ENCODE results near the gene ZNF787. TPM values are rescaled to one million over a fixed set of nuclear protein-coding genes. Genes with fewer than 3 reads are reported as not detected.

The ZNF787 gene
- total and polyA plus RNA-seq, 2 of the 13 experiments (the other 11 are each of a cell fraction or from before 2014, with no cell fraction given) = 15.1 to 42.8 TPM

GRCh38 chr19:56142087-56142787 lies 21.1 kb upstream of the ZNF787 start (continued):
- TF ChIP-seq, protein P1, sequence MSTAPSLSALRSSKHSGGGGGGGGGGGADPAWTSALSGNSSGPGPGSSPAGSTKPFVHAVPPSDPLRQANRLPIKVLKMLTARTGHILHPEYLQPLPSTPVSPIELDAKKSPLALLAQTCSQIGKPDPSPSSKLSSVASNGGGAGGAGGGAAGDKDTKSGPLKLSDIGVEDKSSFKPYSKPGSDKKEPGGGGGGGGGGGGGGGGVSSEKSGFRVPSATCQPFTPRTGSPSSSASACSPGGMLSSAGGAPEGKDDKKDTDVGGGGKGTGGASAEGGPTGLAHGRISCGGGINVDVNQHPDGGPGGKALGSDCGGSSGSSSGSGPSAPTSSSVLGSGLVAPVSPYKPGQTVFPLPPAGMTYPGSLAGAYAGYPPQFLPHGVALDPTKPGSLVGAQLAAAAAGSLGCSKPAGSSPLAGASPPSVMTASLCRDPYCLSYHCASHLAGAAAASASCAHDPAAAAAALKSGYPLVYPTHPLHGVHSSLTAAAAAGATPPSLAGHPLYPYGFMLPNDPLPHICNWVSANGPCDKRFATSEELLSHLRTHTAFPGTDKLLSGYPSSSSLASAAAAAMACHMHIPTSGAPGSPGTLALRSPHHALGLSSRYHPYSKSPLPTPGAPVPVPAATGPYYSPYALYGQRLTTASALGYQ (CRISPR knock-in tag; IDR thresholded peaks at IDR 0.05) = peak; percentile 78; the same call in 1 of the 2 replicates
- TF ChIP-seq FOXA1 (IDR thresholded peaks at IDR 0.05) (no peak), FOXA1 (CRISPR knock-in tag; IDR thresholded peaks at IDR 0.05) (peak; percentile 91), ZNF639 (CRISPR knock-in tag; conservative IDR thresholded peaks at IDR 0.05) (peak; percentile 75; the same call in 1 of the 2 replicates), ESRRA (CRISPR knock-in tag; IDR thresholded peaks at IDR 0.05; ENCODE audit: low read depth) (peak; percentile 81), ZNF547 (CRISPR knock-in tag; IDR thresholded peaks at IDR 0.05) (no peak), MED1 (CRISPR knock-in tag; IDR thresholded peaks at IDR 0.05) (peak; percentile 93), SNRNP70 (IDR thresholded peaks at IDR 0.05; ENCODE audit: low read depth, low read length) (no peak), ZBTB3 (CRISPR knock-in tag; IDR thresholded peaks at IDR 0.05; ENCODE audit: borderline replicate concordance, low read depth) (0 out of 2 replicates have a peak, but pooled peaks have one; percentile 9), ZNF605 (CRISPR knock-in tag; IDR thresholded peaks at IDR 0.05) (peak; percentile 60), SNAPC4 (CRISPR knock-in tag; IDR thresholded peaks at IDR 0.05) (0 out of 2 replicates have a peak, but pooled peaks have one; percentile 27), THRA (CRISPR knock-in tag; IDR thresholded peaks at IDR 0.05; ENCODE audit: borderline replicate concordance) (peak; percentile 80; the same call in 1 of the 2 replicates), ZNF7 (CRISPR knock-in tag; IDR thresholded peaks at IDR 0.05) (peak; percentile 48; the same call in 1 of the 2 replicates), ZNF724P (CRISPR knock-in tag; IDR thresholded peaks at IDR 0.05; ENCODE audit: borderline replicate concordance) (0 out of 2 replicates have a peak, but pooled peaks have one; percentile 25)
- TF ChIP-seq, protein P2, sequence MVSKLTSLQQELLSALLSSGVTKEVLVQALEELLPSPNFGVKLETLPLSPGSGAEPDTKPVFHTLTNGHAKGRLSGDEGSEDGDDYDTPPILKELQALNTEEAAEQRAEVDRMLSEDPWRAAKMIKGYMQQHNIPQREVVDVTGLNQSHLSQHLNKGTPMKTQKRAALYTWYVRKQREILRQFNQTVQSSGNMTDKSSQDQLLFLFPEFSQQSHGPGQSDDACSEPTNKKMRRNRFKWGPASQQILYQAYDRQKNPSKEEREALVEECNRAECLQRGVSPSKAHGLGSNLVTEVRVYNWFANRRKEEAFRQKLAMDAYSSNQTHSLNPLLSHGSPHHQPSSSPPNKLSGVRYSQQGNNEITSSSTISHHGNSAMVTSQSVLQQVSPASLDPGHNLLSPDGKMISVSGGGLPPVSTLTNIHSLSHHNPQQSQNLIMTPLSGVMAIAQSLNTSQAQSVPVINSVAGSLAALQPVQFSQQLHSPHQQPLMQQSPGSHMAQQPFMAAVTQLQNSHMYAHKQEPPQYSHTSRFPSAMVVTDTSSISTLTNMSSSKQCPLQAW (CRISPR knock-in tag; IDR thresholded peaks at IDR 0.05) = peak; percentile 48

All from HepG2 (cell line).